ENCODE data around the gene MMP11. TPM values are rescaled to one million over a fixed set of nuclear protein-coding genes. Genes with fewer than 3 reads are reported as not detected.

MMP11 gene
- total RNA-seq, 1 experiment from 2014 or later = 7.4 TPM

GRCh38 chr22:23826510-23827350 lies 54.1 kb downstream of the MMP11 start:
- Histone ChIP-seq H2AFZ (ENCODE audit: low read depth, low read length, poor library complexity, severe bottlenecking) (no peak overlapping the region), H3K27ac (ENCODE audit: low read depth, low read length) (peak overlapping the region; percentile 47), H3K4me3 (replicated peaks in 1 of 2; ENCODE audit: low read depth in 1 of 2, low read length in 2 of 2) (no peak overlapping the region), H3K9me3 (ENCODE audit: control insufficient read depth in 1 of 2, insufficient read depth in 1 of 2, low read depth in 1 of 2, low read length in 2 of 2) (no peaks in the 10 kb centered on the region), H3K36me3 (ENCODE audit: control insufficient read depth in 1 of 2, insufficient read depth in 2 of 2, low read length in 2 of 2) (peaks cover 17 to 37% of the 10 kb centered on the region in 2 experiments; a peak in 3 of 4 replicates), H3K4me1 (ENCODE audit: control insufficient read depth in 1 of 2, insufficient read depth in 2 of 2, low read length in 2 of 2) (no peaks in the 10 kb centered on the region), H4K20me1 (ENCODE audit: insufficient read depth) (no peaks in the 10 kb centered on the region), H3K79me2 (ENCODE audit: insufficient read depth, low read length) (no peaks in the 10 kb centered on the region; the same call in 1 of the 2 replicates), H3K27me3 (ENCODE audit: insufficient read depth, low read length) (no peaks in the 10 kb centered on the region), H3K9ac (ENCODE audit: low read length) (no peak overlapping the region), H3K4me2 (ENCODE audit: low read length) (no peak overlapping the region), H3K9me2 (ENCODE audit: insufficient read depth) (no peaks in the 10 kb centered on the region)
- BruUV-seq (replicated peaks) = no TSS peak
- ChIA-PET POLR2A (no interaction called here), CTCF (no interaction called here), RAD21 (ENCODE audit: low non-redundant PET in 1 of 2, low total read pairs in 2 of 2, uncharacterized antibody in 2 of 2, unreplicated experiment in 2 of 2) (no interaction called here)
- ATAC-seq (no peak), DNase-seq (ENCODE audit: low read depth, low spot score) (no peak)
- intact Hi-C loops (cut with micrococcal nuclease) = no loop called here
- TF ChIP-seq EZH2 (IDR thresholded peaks at IDR 0.05) (no peak), CTCF (IDR thresholded peaks at IDR 0.05 in 2 of 3, conservative IDR thresholded peaks at IDR 0.05 in 1 of 3; ENCODE audit: borderline replicate concordance in 1 of 3, insufficient read depth in 1 of 3, low read depth in 2 of 3, low read length in 2 of 3) (no peak), RAD21 (IDR thresholded peaks at IDR 0.05; ENCODE audit: low read depth) (no peak), REST (IDR thresholded peaks at IDR 0.05; ENCODE audit: low read depth) (no peak), ELF1 (IDR thresholded peaks at IDR 0.05; ENCODE audit: borderline replicate concordance, low read depth) (no peak), EZH2phosphoT487 (IDR thresholded peaks at IDR 0.05; ENCODE audit: borderline replicate concordance) (no peak), SIN3A (IDR thresholded peaks at IDR 0.05; ENCODE audit: low read depth) (no peak), POLR2AphosphoS5 (IDR thresholded peaks at IDR 0.05; ENCODE audit: low read depth, low read length) (no peak), CBX3 (IDR thresholded peaks at IDR 0.05; ENCODE audit: low read depth) (no peak)
- TF ChIP-seq, protein P1, sequence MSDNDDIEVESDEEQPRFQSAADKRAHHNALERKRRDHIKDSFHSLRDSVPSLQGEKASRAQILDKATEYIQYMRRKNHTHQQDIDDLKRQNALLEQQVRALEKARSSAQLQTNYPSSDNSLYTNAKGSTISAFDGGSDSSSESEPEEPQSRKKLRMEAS (IDR thresholded peaks at IDR 0.05) = no peak

All from HCT116 (cell line).